Heart right ventricle (tissue), 16 donors: ENCODE data around the gene SPACA7. TPM values are rescaled to one million over a fixed set of nuclear protein-coding genes. Genes with fewer than 3 reads are reported as not detected.

Source experiments
- ATAC-seq, 8 donors: fragments of 200-7000 bp; cut with Tn5 transposase; one replicate each; pipeline ENCODE4 v1.9.1; 2020; ENCODE audit warnings: mild to moderate bottlenecking in 8 of 8, moderate library complexity in 8 of 8, moderate number of reproducible peaks in 1 of 8
- DNase-seq, 2 donors: peaks; one replicate each; pipeline ENCODE4 v3.0.0-alpha.2; 2020
- H3K27ac ChIP-seq, 10 donors: fragments of 200-600 bp; sonication (generic) in 2 of 10; one replicate each; pipeline versions ENCODE4 v1.5.0 to v1.8.0; 2020 to 2022; ENCODE audit warnings: mild to moderate bottlenecking in 3 of 10
- H3K27me3 ChIP-seq, 7 donors: fragments of 200-600 bp; one replicate each; pipeline ENCODE4 v1.8.0; 2021 to 2022; ENCODE audit warnings: mild to moderate bottlenecking in 2 of 7
- H3K36me3 ChIP-seq, 9 donors: fragments of 200-600 bp; sonication (generic) in 1 of 9; one replicate each; pipeline versions ENCODE4 v1.5.0 to v1.8.0; 2020 to 2022; ENCODE audit warnings: mild to moderate bottlenecking in 2 of 9
- H3K4me1 ChIP-seq, 9 donors: fragments of 200-600 bp; sonication (generic) in 1 of 9; one replicate each; pipeline versions ENCODE4 v1.5.0 to v1.8.0; 2020 to 2022; ENCODE audit warnings: mild to moderate bottlenecking in 4 of 9
- H3K4me3 ChIP-seq, 10 donors: fragments of 200-600 bp; sonication (generic) in 2 of 10; one replicate each; pipeline versions ENCODE4 v1.5.0 to v1.8.0; 2020 to 2022; ENCODE audit warnings: mild to moderate bottlenecking in 7 of 10, moderate library complexity in 2 of 10
- H3K9me3 ChIP-seq, 11 donors: fragments of 200-600 bp in 10 of 11; sonication (generic) in 2 of 11; one replicate each; pipeline versions ENCODE4 v1.5.0 to v1.8.0; 2013 to 2022; ENCODE audit warnings: mild to moderate bottlenecking in 2 of 11, control low read depth in 1 of 11, moderate library complexity in 1 of 11
- WGBS, 2 donors: extraction: QIAGEN DNeasy Blood & Tissue Kit; methylation state at CpG; one replicate each; pipeline ENCODE4 v1.1.7; 2013; ENCODE audit warnings: inconsistent platforms in 1 of 2; 5-methylcytosine and 5-hydroxymethylcytosine counted together
- intact Hi-C, 10 donors: fragments of 100-400 bp; cut with DNase I; formaldehyde crosslinking; loops; one replicate each; pipeline versions ENCODE4 v1.11.1 to v1.14.2; 2022
- polyA plus RNA-seq, 2 donors: library from polyadenylated mRNA; stranded (reverse); fragments of 200-250 nt; gene quantifications; one replicate each; pipeline ENCODE4 v1.2.3, GENCODE V29; 2013
- total RNA-seq, 10 donors: library from RNA; stranded (reverse); fragmentation: NEBNext Ultra II Directional in 3 of 10; extraction: Animal tissue kit (Norgen Biotek cat#: 25700) in 3 of 10; gene quantifications; one replicate each; pipeline versions ENCODE4 v1.2.1 to v1.2.4, GENCODE V29; 2021 to 2023
- TF ChIP-seq, protein P1 (sequence below), 9 donors: fragments of 200-600 bp; sonication (generic) in 2 of 9; IDR thresholded peaks; one replicate each; pipeline versions ENCODE4 v1.5.0 to v1.8.0; 2021 to 2022; ENCODE audit warnings: antibody characterized with exemption in 9 of 9, mild to moderate bottlenecking in 5 of 9, moderate library complexity in 1 of 9
- donor health status: Arrhythmogenic right ventricular cardiomyopathy.
- donor health status: ischemic (EF 13 %, LVEDD 7.1; RV severe dilation, severe dysfunction).
- donor health status: healthy with polysubstance abuse.
- donor health status: DM: no; HTN: yes; CAD: no.
- donor health status: DM: no; HTN: no; CAD: no.
- donor health status: ischemic (EF 25% LVEDD 6.9; RV normal size, moderate dysfunction).
- donor health status: ischemic (EF 25% LVEDD 5.7; RV mildly dilated, moderate dysfunction).
- donor health status: healthy.
- donor health status: DM: yes; HTN: yes; CAD: no.
- donor health status: Ischemic cardiomyopathy.
- donor health status: ischemic (EF 35%, LVEDD 5.7; RV mildly dilated, moderate dysfunction).
- donor health status: nonischemic (EF 11% LVEDD 7.7; RV severe dilation, severe dysfunction).
- donor health status: DM: yes; HTN: yes; CAD: no.
- donor health status: PGD.
- donor health status: ischemic (EF 29% LVEDD 5.4; RV normal size, mild dysfunction).
- donor health status: nonischemic (EF 23%, LVEDD 6.1; RV moderate dilation, normal function).

The SPACA7 gene
- total and polyA plus RNA-seq, 12 donors = not detected

DNA sequence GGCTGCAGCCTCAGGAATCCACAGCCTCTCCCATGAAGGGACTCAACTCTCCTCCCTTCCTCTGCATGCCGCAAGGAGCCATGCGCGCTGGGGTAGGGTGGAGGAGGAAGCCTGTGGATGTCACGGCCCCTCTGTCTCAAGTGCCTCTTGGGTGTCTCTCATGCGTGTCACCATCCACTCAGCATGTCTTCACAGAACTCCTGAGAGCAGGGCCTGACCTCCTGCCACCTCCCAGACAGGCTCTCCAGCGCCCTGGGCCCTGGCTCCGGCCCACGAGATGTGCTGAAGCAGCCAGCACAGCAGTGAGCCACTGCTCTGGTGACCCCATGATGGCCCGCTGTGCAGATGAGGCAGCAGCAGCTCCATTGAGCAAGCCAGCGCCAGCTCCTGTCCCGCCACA is 25.9 kb upstream of the SPACA7 start:
- intact Hi-C loops = no loop called here
- H3K27me3 ChIP-seq = peaks cover 6 to 86% (median 52%) of the 10 kb centered on the region in 7 donors
- 54 to 61% methylated on average over 11 of the region's 11 CpGs for WGBS, 2 donors
- no peaks in the 10 kb centered on the region for H3K9me3 ChIP-seq
- TF ChIP-seq, protein P1, sequence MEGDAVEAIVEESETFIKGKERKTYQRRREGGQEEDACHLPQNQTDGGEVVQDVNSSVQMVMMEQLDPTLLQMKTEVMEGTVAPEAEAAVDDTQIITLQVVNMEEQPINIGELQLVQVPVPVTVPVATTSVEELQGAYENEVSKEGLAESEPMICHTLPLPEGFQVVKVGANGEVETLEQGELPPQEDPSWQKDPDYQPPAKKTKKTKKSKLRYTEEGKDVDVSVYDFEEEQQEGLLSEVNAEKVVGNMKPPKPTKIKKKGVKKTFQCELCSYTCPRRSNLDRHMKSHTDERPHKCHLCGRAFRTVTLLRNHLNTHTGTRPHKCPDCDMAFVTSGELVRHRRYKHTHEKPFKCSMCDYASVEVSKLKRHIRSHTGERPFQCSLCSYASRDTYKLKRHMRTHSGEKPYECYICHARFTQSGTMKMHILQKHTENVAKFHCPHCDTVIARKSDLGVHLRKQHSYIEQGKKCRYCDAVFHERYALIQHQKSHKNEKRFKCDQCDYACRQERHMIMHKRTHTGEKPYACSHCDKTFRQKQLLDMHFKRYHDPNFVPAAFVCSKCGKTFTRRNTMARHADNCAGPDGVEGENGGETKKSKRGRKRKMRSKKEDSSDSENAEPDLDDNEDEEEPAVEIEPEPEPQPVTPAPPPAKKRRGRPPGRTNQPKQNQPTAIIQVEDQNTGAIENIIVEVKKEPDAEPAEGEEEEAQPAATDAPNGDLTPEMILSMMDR (IDR thresholded peaks at IDR 0.05) = no peak
- DNase-seq = no peak
- H3K36me3 ChIP-seq = no peaks in the 10 kb centered on the region
- no peak overlapping the region for H3K4me3 ChIP-seq
- H3K27ac ChIP-seq = no peak overlapping the region
- no peaks in the 10 kb centered on the region for H3K4me1 ChIP-seq
- no peak for ATAC-seq

DNA sequence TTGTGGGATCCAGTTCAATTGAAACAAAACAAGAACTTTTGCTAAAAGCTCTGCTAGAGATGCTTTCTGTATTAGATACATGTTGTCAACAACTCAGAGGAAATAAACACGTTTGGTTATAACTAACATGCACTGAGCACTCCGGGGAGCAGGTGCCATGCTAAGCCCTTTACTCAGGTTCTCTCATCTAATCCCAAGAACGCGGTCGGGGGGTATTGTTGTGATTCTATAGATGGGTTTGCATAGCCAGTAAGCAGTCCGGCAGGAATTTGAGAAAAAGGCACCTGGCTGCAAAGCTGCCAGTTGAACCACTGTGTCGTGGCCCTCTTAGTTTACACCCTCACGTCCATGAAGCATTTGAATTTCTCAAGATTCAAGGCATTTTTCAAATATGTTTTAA is 24.3 kb upstream of the SPACA7 start:
- Histone ChIP-seq H3K27me3 (peaks cover 6 to 76% (median 44%) of the 10 kb centered on the region in 7 donors), H3K4me3 (no peak overlapping the region)

DNA sequence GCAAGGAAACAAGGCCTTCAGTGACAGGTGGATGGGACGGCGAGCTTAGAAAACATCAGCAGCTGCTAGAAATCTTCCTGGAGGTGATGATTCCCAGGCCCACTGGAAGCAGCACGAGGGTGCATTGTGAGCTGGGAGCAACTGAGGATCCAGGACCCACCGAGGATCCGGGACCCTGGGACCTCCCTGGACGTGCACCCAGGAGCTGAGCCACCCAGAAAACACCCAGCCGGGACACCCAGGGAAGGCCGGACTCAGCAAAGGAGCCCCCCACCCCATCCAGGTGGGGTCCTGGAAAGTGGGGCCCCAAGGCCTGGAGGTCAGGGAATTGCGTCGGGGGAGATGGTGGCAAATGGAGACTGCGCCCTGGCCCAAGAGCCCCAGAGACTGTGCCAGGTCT is 22.3 kb upstream of the SPACA7 start:
- H3K9me3 ChIP-seq = no peaks in the 10 kb centered on the region
- H3K27ac ChIP-seq = no peak overlapping the region
- ATAC-seq (no peak), DNase-seq (no peak)
- peaks cover 2 to 62% (median 35%) of the 10 kb centered on the region in 7 donors for H3K27me3 ChIP-seq
- no peaks in the 10 kb centered on the region for H3K36me3 ChIP-seq
- no peak overlapping the region for H3K4me3 ChIP-seq
- TF ChIP-seq, protein P1 (IDR thresholded peaks at IDR 0.05) = no peak
- no peaks in the 10 kb centered on the region for H3K4me1 ChIP-seq
- WGBS, 2 donors = 81 to 84% methylated on average over 11 of the region's 11 CpGs
- intact Hi-C loops = no loop called here

More for the DNA sequence above, 24.3 kb upstream of the SPACA7 start:
- Histone ChIP-seq H3K4me1 (no peaks in the 10 kb centered on the region), H3K9me3 (no peaks in the 10 kb centered on the region), H3K36me3 (no peaks in the 10 kb centered on the region), H3K27ac (no peak overlapping the region)
- intact Hi-C loops = no loop called here
- ATAC-seq = no peak
- WGBS, 2 donors = 32 to 37% methylated on average over 8 of the region's 8 CpGs
- DNase-seq = no peak
- TF ChIP-seq, protein P1 (IDR thresholded peaks at IDR 0.05) = no peak

DNA sequence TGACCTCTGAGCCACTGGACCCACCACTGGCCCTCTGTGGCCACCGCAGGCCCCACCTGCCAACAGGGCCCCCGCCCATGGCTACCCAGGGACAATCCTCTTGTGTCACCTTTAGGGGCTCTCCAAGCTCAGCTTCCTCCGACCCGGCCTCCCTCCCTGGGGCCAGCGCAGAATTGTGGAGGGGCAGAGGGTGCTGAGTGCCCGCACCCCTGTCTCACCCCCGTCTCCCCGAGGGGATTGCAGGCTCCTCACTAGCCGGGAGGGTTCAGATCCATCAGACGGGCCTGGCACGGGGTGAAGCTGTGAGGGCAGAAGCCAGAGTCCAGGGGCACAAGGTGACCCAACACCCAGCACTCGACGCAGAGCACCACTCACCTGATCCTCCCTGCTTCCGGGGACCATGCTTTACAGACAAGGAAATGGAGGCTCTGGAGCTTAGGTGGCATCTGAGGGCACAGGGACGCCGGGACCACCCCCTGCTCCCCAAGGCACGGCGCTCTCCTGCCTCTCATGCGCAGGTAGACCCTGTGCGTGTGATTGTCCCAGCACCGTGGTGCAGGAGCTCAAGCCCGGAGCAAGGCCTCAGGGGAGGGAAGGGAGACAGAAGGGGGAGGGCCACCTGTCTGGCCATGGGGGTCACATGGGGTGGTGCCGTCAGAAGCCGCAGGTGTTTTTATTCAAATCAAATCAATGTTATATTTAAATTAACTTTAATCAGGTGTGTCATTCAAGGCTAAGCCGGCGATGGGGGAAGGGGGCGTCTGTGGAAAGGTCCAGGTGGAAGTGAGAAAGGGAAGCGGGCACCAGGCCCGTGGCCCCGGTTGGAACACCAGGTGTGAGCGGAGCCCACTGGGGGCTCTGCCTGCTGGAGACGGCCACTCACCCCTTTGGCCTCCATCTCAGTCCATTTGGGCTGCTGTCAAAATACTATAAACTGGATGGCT is 21.6 kb upstream of the SPACA7 start:
- H3K27ac ChIP-seq = no peak overlapping the region
- no peak overlapping the region for H3K4me3 ChIP-seq
- H3K9me3 ChIP-seq = peaks cover 0 to 4% (median 0%) of the 10 kb centered on the region in 11 donors
- H3K36me3 ChIP-seq = no peaks in the 10 kb centered on the region
- ATAC-seq (peak in 1 of 8 donors; percentile 30), DNase-seq (no peak)
- intact Hi-C loops = no loop called here
- WGBS, 2 donors = 85 to 89% methylated on average over 32 of the region's 32 CpGs
- peaks cover 0 to 55% (median 31%) of the 10 kb centered on the region in 7 donors for H3K27me3 ChIP-seq
- no peaks in the 10 kb centered on the region for H3K4me1 ChIP-seq
- TF ChIP-seq, protein P1 (IDR thresholded peaks at IDR 0.05) = no peak
